Activated naive CD8-positive, alpha-beta T cell treated with anti-CD3 and anti-CD28 coated beads for 36 hours (primary cell): ENCODE measurements around the gene SSPN. TPM values are rescaled to one million over a fixed set of nuclear protein-coding genes. Genes with fewer than 3 reads are reported as not detected.

Source experiments
- DNase-seq: peaks from one replicate; pipeline ENCODE4 v3.0.0; 2021
- H3K27ac Mint-ChIP-seq: one replicate; pipeline ENCODE4 v1.8.0; 2022; ENCODE audit warnings: mild to moderate bottlenecking, moderate library complexity, mixed read lengths
- H3K27me3 Mint-ChIP-seq: one replicate; pipeline ENCODE4 v1.8.0; 2022; ENCODE audit warnings: mild to moderate bottlenecking, mixed read lengths
- H3K36me3 Mint-ChIP-seq: one replicate; pipeline ENCODE4 v1.8.0; 2021; ENCODE audit warnings: mild to moderate bottlenecking, mixed read lengths
- H3K4me1 Mint-ChIP-seq: one replicate; pipeline ENCODE4 v1.8.0; 2021; ENCODE audit warnings: mixed read lengths
- H3K4me3 Mint-ChIP-seq: one replicate; pipeline ENCODE4 v1.8.0; 2022; ENCODE audit warnings: mild to moderate bottlenecking, moderate library complexity, mixed read lengths
- H3K9me3 Mint-ChIP-seq: one replicate; pipeline ENCODE4 v1.8.0; 2022; ENCODE audit warnings: mixed read lengths
- total RNA-seq, 2 experiments: library from RNA; stranded (reverse); gene quantifications; one replicate each; pipeline ENCODE4 v1.2.3, GENCODE V29; 2021

The SSPN gene
- total RNA-seq, 2 experiments from 2014 or later: not detected

GRCh38 chr12:26203167-26203780, 7.9 kb downstream of the SSPN start:
- no peaks in the 10 kb centered on the region for H3K36me3 Mint-ChIP-seq
- no peak overlapping the region for H3K27ac Mint-ChIP-seq
- DNase-seq: no peak
- H3K4me3 Mint-ChIP-seq: no peak overlapping the region
- peaks cover 3% of the 10 kb centered on the region for H3K9me3 Mint-ChIP-seq
- H3K4me1 Mint-ChIP-seq: no peaks in the 10 kb centered on the region
- peaks cover 7% of the 10 kb centered on the region for H3K27me3 Mint-ChIP-seq

DNA sequence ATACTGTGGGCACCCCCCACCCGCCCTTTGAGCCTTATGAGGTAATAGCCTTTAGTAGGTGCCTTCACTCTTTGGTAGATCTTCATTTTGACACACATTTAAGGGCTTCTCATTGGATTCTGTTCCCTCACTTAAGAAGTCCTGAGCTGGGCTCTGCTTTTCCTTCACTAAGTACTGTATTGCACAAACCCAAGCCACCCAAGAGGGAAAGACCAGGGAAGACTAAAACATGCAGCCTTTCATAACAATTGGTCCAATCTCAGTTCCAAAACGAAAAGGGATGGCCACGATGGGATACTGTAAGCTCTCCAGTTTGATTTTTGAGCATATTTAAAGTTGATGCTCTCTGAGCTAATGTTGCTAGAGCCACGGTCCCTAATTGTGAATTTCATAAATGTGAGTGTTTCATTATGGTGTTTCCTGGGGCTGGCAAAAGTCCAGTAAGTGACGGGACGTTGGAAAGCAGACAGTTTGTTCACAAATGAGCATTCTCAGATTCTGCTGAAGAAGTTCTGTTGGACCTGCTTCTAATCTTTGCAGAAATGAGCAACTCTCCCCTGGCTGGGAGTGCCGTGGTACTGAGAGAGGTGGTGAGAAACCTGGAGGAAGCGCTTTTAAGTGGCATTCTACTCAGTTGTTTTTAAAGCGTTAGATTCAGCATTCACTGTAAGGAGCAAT, 9.4 kb downstream of the SSPN start:
- Mint-ChIP-seq H3K9me3 (peaks cover 3% of the 10 kb centered on the region), H3K27ac (no peak overlapping the region), H3K4me1 (no peaks in the 10 kb centered on the region), H3K4me3 (no peak overlapping the region), H3K36me3 (no peaks in the 10 kb centered on the region), H3K27me3 (peaks cover 10% of the 10 kb centered on the region)
- no peak for DNase-seq

DNA sequence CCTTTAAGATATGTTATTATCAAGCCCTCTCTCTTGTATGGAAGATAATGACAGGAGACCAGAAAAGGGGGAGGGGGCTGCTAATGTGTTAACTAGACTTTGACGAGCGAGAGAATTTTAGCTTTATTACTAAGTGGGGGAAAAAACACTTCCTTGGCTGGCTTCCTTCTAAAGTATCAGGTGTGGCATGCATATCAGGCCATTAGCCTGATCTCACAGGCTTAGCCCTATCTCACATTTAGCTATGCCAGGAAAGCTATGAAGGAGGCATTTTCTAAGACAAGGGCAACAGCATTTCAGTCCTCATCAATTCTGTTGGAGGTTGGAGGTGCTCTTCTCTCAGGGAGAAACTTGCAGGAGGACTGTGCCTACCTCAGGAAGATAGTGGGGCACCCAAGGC, 9.9 kb downstream of the SSPN start:
- Mint-ChIP-seq H3K27me3 (peaks cover 12% of the 10 kb centered on the region), H3K36me3 (no peaks in the 10 kb centered on the region), H3K4me1 (no peaks in the 10 kb centered on the region), H3K27ac (no peak overlapping the region), H3K4me3 (no peak overlapping the region), H3K9me3 (peaks cover 3% of the 10 kb centered on the region)
- no peak for DNase-seq

- no peaks in the 10 kb centered on the region for H3K36me3 Mint-ChIP-seq
- peaks cover 19% of the 10 kb centered on the region for H3K27me3 Mint-ChIP-seq
- no peak for DNase-seq
- H3K4me3 Mint-ChIP-seq: no peak overlapping the region
- H3K27ac Mint-ChIP-seq: no peak overlapping the region
- peaks cover 3% of the 10 kb centered on the region for H3K9me3 Mint-ChIP-seq
- no peaks in the 10 kb centered on the region for H3K4me1 Mint-ChIP-seq
Observed at GRCh38 chr12:26205941-26206340, 10.6 kb downstream of the SSPN start.

GRCh38 chr12:26211331-26211730, 16.0 kb downstream of the SSPN start:
- Mint-ChIP-seq H3K9me3 (no peaks in the 10 kb centered on the region), H3K36me3 (no peaks in the 10 kb centered on the region), H3K4me3 (no peak overlapping the region), H3K27me3 (peaks cover 52% of the 10 kb centered on the region), H3K4me1 (no peaks in the 10 kb centered on the region), H3K27ac (no peak overlapping the region)
- DNase-seq: no peak

DNA sequence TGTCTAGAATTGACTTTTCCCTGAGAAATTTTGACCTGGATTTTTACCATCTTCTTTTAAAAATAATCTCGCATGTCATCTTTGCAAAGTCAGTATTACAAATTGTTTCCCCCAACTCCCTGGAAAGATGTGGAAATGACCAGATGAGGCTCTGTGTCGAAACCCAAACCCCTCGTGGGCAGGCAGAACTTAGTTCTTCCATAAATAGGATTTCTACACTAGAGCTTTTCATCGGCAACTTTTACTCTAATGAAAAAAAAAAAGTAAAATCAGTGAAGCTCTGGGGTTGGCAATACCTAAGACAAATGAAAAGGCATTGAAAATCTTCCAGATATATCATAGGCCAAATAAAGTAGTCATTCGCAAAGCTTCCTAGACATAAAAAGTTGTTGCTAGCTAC, 17.0 kb downstream of the SSPN start:
- peaks cover 52% of the 10 kb centered on the region for H3K27me3 Mint-ChIP-seq
- no peaks in the 10 kb centered on the region for H3K9me3 Mint-ChIP-seq
- H3K4me3 Mint-ChIP-seq: no peak overlapping the region
- H3K36me3 Mint-ChIP-seq: no peaks in the 10 kb centered on the region
- no peak for DNase-seq
- no peak overlapping the region for H3K27ac Mint-ChIP-seq
- no peaks in the 10 kb centered on the region for H3K4me1 Mint-ChIP-seq

DNA sequence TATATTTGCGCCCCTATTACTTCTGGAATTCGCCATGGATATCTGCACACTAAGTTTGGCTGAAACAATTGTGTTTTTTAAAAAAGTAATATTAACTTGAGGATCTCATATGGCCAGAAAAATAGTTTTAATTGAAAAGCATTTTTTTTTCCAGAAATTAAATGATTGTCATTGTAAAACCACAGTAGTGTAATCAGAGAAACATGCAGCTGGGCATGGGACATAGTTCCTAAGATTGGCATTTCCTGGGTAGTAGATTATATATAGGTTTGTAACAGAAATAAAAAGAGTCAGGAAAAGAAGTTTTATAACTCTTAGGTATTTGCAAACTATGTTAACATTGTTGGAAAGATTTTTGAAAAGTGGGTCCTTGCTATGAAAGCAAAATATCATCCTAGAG, 17.6 kb downstream of the SSPN start:
- Mint-ChIP-seq H3K27me3 (peaks cover 52% of the 10 kb centered on the region), H3K9me3 (no peaks in the 10 kb centered on the region), H3K36me3 (no peaks in the 10 kb centered on the region), H3K27ac (no peak overlapping the region), H3K4me1 (no peaks in the 10 kb centered on the region), H3K4me3 (no peak overlapping the region)
- DNase-seq: no peak

GRCh38 chr12:26214121-26214520, 18.7 kb downstream of the SSPN start:
- no peak for DNase-seq
- no peak overlapping the region for H3K27ac Mint-ChIP-seq
- H3K36me3 Mint-ChIP-seq: no peaks in the 10 kb centered on the region
- H3K27me3 Mint-ChIP-seq: peaks cover 48% of the 10 kb centered on the region
- no peak overlapping the region for H3K4me3 Mint-ChIP-seq
- H3K4me1 Mint-ChIP-seq: no peaks in the 10 kb centered on the region
- H3K9me3 Mint-ChIP-seq: no peaks in the 10 kb centered on the region

DNA sequence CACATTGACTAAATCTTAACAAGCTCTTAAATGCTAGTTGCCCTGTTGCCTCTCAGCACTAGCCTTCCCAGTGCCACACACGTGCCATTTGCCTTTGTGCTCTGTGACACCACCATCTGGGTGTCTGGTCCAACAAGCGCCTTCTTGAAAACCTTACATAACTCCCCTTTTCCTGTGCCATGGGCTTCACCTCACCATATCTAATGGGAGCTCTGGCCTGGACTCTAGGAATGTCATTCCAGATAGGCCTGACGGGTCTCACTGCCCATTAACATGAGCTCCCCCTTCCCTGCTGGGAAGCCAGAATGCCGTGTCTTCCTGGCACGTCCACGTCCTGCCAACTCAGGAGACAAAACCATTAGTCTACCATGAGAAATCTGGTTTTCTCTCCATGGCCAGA, 24.4 kb downstream of the SSPN start:
- Mint-ChIP-seq H3K9me3 (no peaks in the 10 kb centered on the region), H3K36me3 (no peaks in the 10 kb centered on the region), H3K27ac (no peak overlapping the region), H3K27me3 (peaks cover 12% of the 10 kb centered on the region), H3K4me3 (no peak overlapping the region), H3K4me1 (no peaks in the 10 kb centered on the region)
- no peak for DNase-seq

DNA sequence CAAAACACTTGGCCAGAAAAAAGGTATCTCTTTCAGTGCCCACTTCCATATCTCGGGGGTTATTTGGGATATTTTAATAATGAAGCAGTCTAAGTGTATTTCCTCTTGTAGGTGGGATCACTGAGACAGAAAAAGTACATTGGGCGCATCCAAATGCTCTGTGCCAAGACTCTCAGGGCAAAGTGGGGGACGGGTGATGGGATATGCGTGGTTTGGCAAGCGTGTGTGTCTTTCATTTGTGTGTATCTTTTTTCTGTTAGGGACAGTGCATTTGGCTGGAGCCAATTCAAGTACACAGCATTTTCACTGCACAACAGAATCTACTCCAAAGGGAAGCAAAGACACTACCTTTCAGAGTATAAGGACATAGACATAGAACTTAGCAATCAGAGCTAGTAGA, 29.3 kb downstream of the SSPN start:
- H3K4me3 Mint-ChIP-seq: no peak overlapping the region
- DNase-seq: no peak
- H3K27ac Mint-ChIP-seq: no peak overlapping the region
- H3K27me3 Mint-ChIP-seq: peaks cover 46% of the 10 kb centered on the region
- H3K9me3 Mint-ChIP-seq: no peaks in the 10 kb centered on the region
- no peaks in the 10 kb centered on the region for H3K36me3 Mint-ChIP-seq
- H3K4me1 Mint-ChIP-seq: peaks cover 5% of the 10 kb centered on the region

DNA sequence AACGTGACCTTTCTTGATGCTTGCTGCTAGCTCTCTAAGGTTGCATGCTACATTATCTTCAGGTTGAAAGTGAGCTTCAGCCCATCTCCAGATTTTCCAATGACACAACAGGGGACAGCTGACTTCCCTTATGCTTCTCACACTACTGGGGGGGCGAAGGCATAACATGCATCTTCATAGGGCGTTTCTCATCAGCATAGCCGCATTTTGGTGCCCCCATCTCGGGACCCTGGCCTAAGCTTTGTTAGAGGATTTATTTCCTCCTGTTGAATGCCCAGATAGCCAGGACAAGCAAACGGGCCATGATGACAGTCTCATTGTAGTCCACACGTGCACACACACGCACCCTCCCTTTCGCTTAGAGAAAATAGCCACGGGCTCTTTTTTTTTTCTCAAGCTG, 30.7 kb downstream of the SSPN start:
- Mint-ChIP-seq H3K9me3 (no peaks in the 10 kb centered on the region), H3K27ac (no peak overlapping the region), H3K36me3 (no peaks in the 10 kb centered on the region), H3K27me3 (peaks cover 46% of the 10 kb centered on the region), H3K4me3 (no peak overlapping the region), H3K4me1 (peaks cover 5% of the 10 kb centered on the region)
- no peak for DNase-seq

DNA sequence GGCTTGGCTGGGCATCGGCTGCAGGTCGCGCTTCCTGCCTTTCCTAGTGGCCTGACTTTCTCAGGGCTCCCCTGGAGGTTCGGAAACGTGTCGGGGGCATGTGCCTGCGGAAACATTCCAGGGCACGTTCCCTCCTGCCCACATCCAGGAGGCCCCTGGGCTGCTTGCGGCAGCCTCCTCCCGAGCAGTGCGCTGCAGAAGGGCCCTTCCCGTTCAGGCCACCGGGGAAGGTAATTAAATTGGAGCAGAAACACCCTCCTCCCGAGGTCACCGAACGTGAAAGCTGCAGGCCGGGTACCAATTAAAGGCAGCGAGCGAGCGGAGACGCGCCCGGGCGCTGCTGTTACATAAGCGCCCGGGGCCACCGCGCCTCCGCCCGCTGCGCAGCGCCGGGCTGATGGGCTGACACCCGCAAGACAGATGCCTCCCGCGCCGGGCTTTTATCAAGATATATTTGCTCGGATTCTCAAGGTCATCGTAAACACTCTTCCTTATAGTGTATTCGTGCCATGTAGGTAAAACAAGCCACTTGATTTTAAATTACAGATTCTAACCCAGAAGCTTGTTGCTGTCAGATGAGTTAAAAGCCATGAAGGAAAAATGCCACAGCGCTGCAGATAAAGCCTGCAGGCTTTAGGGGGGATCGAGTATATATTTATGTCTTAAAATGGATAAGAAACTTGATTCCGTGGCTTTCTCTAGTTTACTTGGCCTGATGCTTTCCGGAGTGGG, 31.4 kb downstream of the SSPN start:
- Mint-ChIP-seq H3K4me3 (peak overlapping the region; percentile 45), H3K36me3 (no peaks in the 10 kb centered on the region), H3K27me3 (peaks cover 46% of the 10 kb centered on the region), H3K9me3 (no peaks in the 10 kb centered on the region), H3K4me1 (peaks cover 5% of the 10 kb centered on the region), H3K27ac (no peak overlapping the region)
- peak; percentile 3 for DNase-seq

DNA sequence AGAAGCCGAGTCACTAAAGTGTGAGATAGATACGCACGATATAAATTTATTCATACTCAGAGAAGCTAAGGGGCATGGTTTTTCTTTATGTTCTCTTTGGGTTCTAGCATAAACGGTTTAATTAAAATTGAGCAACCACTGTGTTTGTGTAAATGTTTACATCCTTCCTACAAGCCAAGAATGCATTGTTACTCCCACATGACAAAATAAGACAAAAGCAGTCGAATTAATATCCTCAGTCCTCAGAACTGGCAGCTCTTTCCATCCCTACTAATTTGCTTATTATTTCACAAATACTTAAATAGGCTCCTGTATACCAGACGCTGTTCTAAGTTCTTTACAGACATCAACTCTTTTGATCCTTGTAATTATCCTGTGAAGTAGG, 32.0 kb downstream of the SSPN start:
- Mint-ChIP-seq H3K27ac (no peak overlapping the region), H3K4me1 (peaks cover 5% of the 10 kb centered on the region), H3K27me3 (peaks cover 51% of the 10 kb centered on the region), H3K36me3 (no peaks in the 10 kb centered on the region), H3K4me3 (no peak overlapping the region), H3K9me3 (no peaks in the 10 kb centered on the region)
- DNase-seq: no peak

GRCh38 chr12:26229910-26230309, 34.5 kb downstream of the SSPN start:
- DNase-seq: no peak
- no peak overlapping the region for H3K27ac Mint-ChIP-seq
- H3K27me3 Mint-ChIP-seq: peaks cover 49% of the 10 kb centered on the region
- no peaks in the 10 kb centered on the region for H3K9me3 Mint-ChIP-seq
- peaks cover 5% of the 10 kb centered on the region for H3K4me1 Mint-ChIP-seq
- H3K36me3 Mint-ChIP-seq: no peaks in the 10 kb centered on the region
- H3K4me3 Mint-ChIP-seq: no peak overlapping the region

DNA sequence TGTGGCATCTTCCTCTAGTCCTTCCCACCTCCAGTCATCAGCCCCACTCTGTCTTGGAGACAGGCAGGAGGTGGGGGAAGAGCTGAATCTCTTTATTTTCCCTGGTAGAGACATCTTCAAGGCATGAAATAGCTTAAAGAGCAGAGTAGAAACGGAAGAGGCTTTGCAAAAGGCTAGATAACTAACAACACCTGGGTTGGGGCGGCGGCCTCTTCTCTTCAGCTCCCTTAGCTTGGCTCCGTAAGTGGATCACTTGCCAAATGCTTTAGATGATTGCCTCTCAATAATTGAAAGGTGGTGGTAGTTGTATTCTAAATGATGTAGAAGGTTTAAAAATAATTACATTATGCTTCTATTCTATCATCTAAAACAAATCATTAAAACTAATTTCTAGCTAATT, 36.1 kb downstream of the SSPN start:
- Mint-ChIP-seq H3K27ac (no peak overlapping the region), H3K27me3 (peaks cover 41% of the 10 kb centered on the region)
- no peak for DNase-seq

GRCh38 chr12:26231921-26232320, 36.5 kb downstream of the SSPN start:
- Mint-ChIP-seq H3K27ac (no peak overlapping the region), H3K4me3 (no peak overlapping the region), H3K36me3 (no peaks in the 10 kb centered on the region), H3K27me3 (peaks cover 37% of the 10 kb centered on the region), H3K4me1 (peaks cover 5% of the 10 kb centered on the region), H3K9me3 (peaks cover 2% of the 10 kb centered on the region)
- DNase-seq: no peak

More for the DNA sequence above, 36.1 kb downstream of the SSPN start:
- peaks cover 2% of the 10 kb centered on the region for H3K9me3 Mint-ChIP-seq
- H3K4me3 Mint-ChIP-seq: no peak overlapping the region
- H3K36me3 Mint-ChIP-seq: no peaks in the 10 kb centered on the region
- peaks cover 5% of the 10 kb centered on the region for H3K4me1 Mint-ChIP-seq
